Keratinocyte (primary cell): Measurements from ENCODE around the gene ASZ1. TPM values are rescaled to one million over a fixed set of nuclear protein-coding genes. Genes with fewer than 3 reads are reported as not detected.

Experiments
- DNase-seq: peaks from one replicate; pipeline ENCODE4 v3.0.0-alpha.2; 2011; ENCODE audit warnings: low read depth, missing footprints, low spot score
- FAIRE-seq: peaks from 2 replicates; lab custom pipeline; 2011; peaks lifted over from hg19 to GRCh38; lab: Jason Lieb, UNC
- H2AFZ ChIP-seq: 2 replicates; pipeline ENCODE4 v1.6.0; 2012; ENCODE audit warnings: low read length, control low read depth, inconsistent platforms; ENCODE audit not compliant: control insufficient read depth
- H3K27ac ChIP-seq: 2 replicates; pipeline ENCODE4 v1.5.1; 2011; ENCODE audit warnings: low read length; ENCODE audit not compliant: control insufficient read depth, insufficient read depth
- H3K27me3 ChIP-seq: 3 replicates; pipeline ENCODE4 v1.6.0; 2011; ENCODE audit warnings: low read length; ENCODE audit not compliant: control insufficient read depth, insufficient read depth; ENCODE audit errors: extremely low read depth
- H3K36me3 ChIP-seq, 2 experiments: 2 replicates in 1 of 2; 3 replicates in 1 of 2; pipeline ENCODE4 v1.5.1; 2011; ENCODE audit warnings: low read length in 2 of 2, mild to moderate bottlenecking in 1 of 2; ENCODE audit not compliant: control insufficient read depth in 2 of 2, insufficient read depth in 2 of 2; ENCODE audit errors: extremely low read depth in 1 of 2
- H3K4me1 ChIP-seq: 3 replicates; pipeline ENCODE4 v1.5.1; 2011; ENCODE audit warnings: low read length; ENCODE audit not compliant: control insufficient read depth, insufficient read depth; ENCODE audit errors: extremely low read depth
- H3K4me2 ChIP-seq: 3 replicates; pipeline ENCODE4 v1.6.0; 2011; ENCODE audit warnings: low read depth, low read length; ENCODE audit not compliant: control insufficient read depth, insufficient read depth; ENCODE audit errors: extremely low read depth
- H3K4me3 ChIP-seq, 3 experiments: fragments of 200-600 bp in 1 of 3; sonication (generic) in 1 of 3; 2 replicates in 2 of 3; 3 replicates in 1 of 3; pipeline ENCODE4 v1.5.1; 2011 to 2016; ENCODE audit warnings: low read length in 3 of 3, mild to moderate bottlenecking in 3 of 3, control low read depth in 2 of 3, inconsistent platforms in 1 of 3, low read depth in 1 of 3, mixed read lengths in 1 of 3, mixed run types in 1 of 3, moderate library complexity in 1 of 3; ENCODE audit not compliant: control insufficient read depth in 2 of 3, insufficient read depth in 2 of 3; ENCODE audit errors: extremely low read depth in 1 of 3
- H3K79me2 ChIP-seq: 2 replicates; pipeline ENCODE4 v1.6.0; 2012; ENCODE audit warnings: low read length; ENCODE audit not compliant: control insufficient read depth, insufficient read depth
- H3K9ac ChIP-seq: 3 replicates; pipeline ENCODE4 v1.6.0; 2011; ENCODE audit warnings: low read length; ENCODE audit not compliant: control insufficient read depth, insufficient read depth; ENCODE audit errors: extremely low read depth
- H3K9me1 ChIP-seq: 3 replicates; pipeline ENCODE4 v1.6.0; 2011; ENCODE audit warnings: low read length; ENCODE audit not compliant: control insufficient read depth, insufficient read depth; ENCODE audit errors: extremely low read depth
- H3K9me3 ChIP-seq: 2 replicates; pipeline ENCODE4 v1.5.1; 2012; ENCODE audit warnings: low read depth, low read length; ENCODE audit not compliant: control insufficient read depth
- H4K20me1 ChIP-seq: 3 replicates; pipeline ENCODE4 v1.6.0; 2011; ENCODE audit warnings: low read length; ENCODE audit not compliant: control insufficient read depth, insufficient read depth; ENCODE audit errors: extremely low read depth
- CTCF ChIP-seq, 3 experiments: IDR thresholded peaks in 1 of 3; conservative IDR thresholded peaks in 1 of 3; optimal IDR thresholded peaks in 1 of 3; 2 replicates in 2 of 3; 3 replicates in 1 of 3; pipeline versions ENCODE3 to v1.5.1; 2011; ENCODE audit warnings: low read length in 3 of 3, mild to moderate bottlenecking in 3 of 3, moderate library complexity in 2 of 3, control low read depth in 1 of 3, inconsistent platforms in 1 of 3; ENCODE audit not compliant: insufficient read depth in 2 of 3; ENCODE audit errors: extremely low read depth in 1 of 3
- EZH2 ChIP-seq: IDR thresholded peaks from one replicate; pipeline ENCODE4 v1.6.1; 2012; ENCODE audit warnings: inconsistent platforms, mild to moderate bottlenecking, low read length, moderate library complexity
- dilution Hi-C: fragments of 300-500 bp; cut with MboI; formaldehyde crosslinking; loops from one replicate; pipeline ENCODE4 v1.7.0; 2020; ENCODE audit warnings: low sequenced_read_pairs; ENCODE audit not compliant: extremely low pct_ligation_motif_present
- polyA plus RNA-seq, 5 experiments: library from polyadenylated mRNA; depleted of rRNA in 3 of 5; stranded (reverse) in 3 of 5; stranded (forward) in 1 of 5; unstranded in 1 of 5; fragments of >200 nt; gene quantifications; 1 replicate in 1 of 5; 2 replicates in 3 of 5; 3 replicates in 1 of 5; pipeline versions ENCODE4 v1.2.1 to v1.2.3, GENCODE V29; 2011 to 2012; ENCODE audit warnings: missing spikeins in 2 of 5, low read depth in 1 of 5, low replicate concordance in 1 of 5

The ASZ1 gene
- polyA plus RNA-seq, 1 donor (not counting 4 experiments of a cell fraction or from before 2014, with no cell fraction given): not detected

GRCh38 chr7:117319181-117319580 is 108.1 kb downstream of the ASZ1 start:
- Histone ChIP-seq H3K36me3 (no peaks in the 10 kb centered on the region), H3K4me1 (peaks cover 14% of the 10 kb centered on the region), H3K4me3 (no peak overlapping the region), H3K9me1 (no peaks in the 10 kb centered on the region), H3K4me2 (no peak overlapping the region), H3K27ac (no peak overlapping the region), H4K20me1 (no peaks in the 10 kb centered on the region), H3K27me3 (peaks cover 47% of the 10 kb centered on the region), H3K79me2 (no peaks in the 10 kb centered on the region), H3K9ac (no peak overlapping the region), H3K9me3 (no peaks in the 10 kb centered on the region), H2AFZ (no peak overlapping the region)
- no peak for DNase-seq
- no peak for TF ChIP-seq CTCF (optimal IDR thresholded peaks at IDR 0.05 in 1 of 3, IDR thresholded peaks at IDR 0.05 in 1 of 3, conservative IDR thresholded peaks at IDR 0.05 in 1 of 3; ENCODE audit: extremely low read depth in 1 of 3, insufficient read depth in 2 of 3, low read length in 3 of 3)
- TF ChIP-seq EZH2: no peak
- FAIRE-seq: no peak
- dilution Hi-C loops: no loop called here

- TF ChIP-seq EZH2: no peak
- no peak for TF ChIP-seq CTCF (optimal IDR thresholded peaks at IDR 0.05 in 1 of 3, IDR thresholded peaks at IDR 0.05 in 1 of 3, conservative IDR thresholded peaks at IDR 0.05 in 1 of 3; ENCODE audit: extremely low read depth in 1 of 3, insufficient read depth in 2 of 3, low read length in 3 of 3)
- Histone ChIP-seq H3K36me3 (no peaks in the 10 kb centered on the region), H3K79me2 (no peaks in the 10 kb centered on the region), H3K9ac (no peak overlapping the region), H3K27me3 (peaks cover 3% of the 10 kb centered on the region), H3K4me3 (no peak overlapping the region), H2AFZ (no peak overlapping the region), H4K20me1 (no peaks in the 10 kb centered on the region), H3K4me1 (no peaks in the 10 kb centered on the region), H3K27ac (no peak overlapping the region), H3K9me1 (no peaks in the 10 kb centered on the region), H3K4me2 (no peak overlapping the region), H3K9me3 (no peaks in the 10 kb centered on the region)
- DNase-seq: no peak
- no peak for FAIRE-seq
- dilution Hi-C loops: no loop called here
Measured at GRCh38 chr7:117313582-117313981, 113.7 kb downstream of the ASZ1 start.

Other genes starting within 250 kb of the ASZ1 start
- not detected in 3 replicates for gene WNT2, start 104.4 kb downstream of the ASZ1 start, polyA plus RNA-seq
- gene CFTR, start 52.5 kb upstream of the ASZ1 start, polyA plus RNA-seq: not detected in 3 replicates